PC-3 (cell line): ENCODE measurements around the gene COL9A3.

Source experiments
- EZH2 ChIP-seq: fragments of 300-600 bp; sonication (generic); IDR thresholded peaks from one replicate; pipeline ENCODE4 v1.6.1; 2017; ENCODE audit warnings: antibody characterized with exemption, mild to moderate bottlenecking, low read length; ENCODE audit not compliant: unreplicated experiment
- EZH2phosphoT487 ChIP-seq: fragments of 300-600 bp; sonication (generic); IDR thresholded peaks from 2 replicates; pipeline ENCODE4 v1.6.1; 2018; ENCODE audit warnings: mild to moderate bottlenecking, antibody characterized with exemption, low read length, borderline replicate concordance
- TF ChIP-seq, protein P1 (sequence below): fragments of 300-600 bp; sonication (generic); conservative IDR thresholded peaks from 2 replicates; pipeline ENCODE4 v1.5.1; 2017; ENCODE audit warnings: antibody characterized with exemption, low read depth, mild to moderate bottlenecking, low read length

DNA sequence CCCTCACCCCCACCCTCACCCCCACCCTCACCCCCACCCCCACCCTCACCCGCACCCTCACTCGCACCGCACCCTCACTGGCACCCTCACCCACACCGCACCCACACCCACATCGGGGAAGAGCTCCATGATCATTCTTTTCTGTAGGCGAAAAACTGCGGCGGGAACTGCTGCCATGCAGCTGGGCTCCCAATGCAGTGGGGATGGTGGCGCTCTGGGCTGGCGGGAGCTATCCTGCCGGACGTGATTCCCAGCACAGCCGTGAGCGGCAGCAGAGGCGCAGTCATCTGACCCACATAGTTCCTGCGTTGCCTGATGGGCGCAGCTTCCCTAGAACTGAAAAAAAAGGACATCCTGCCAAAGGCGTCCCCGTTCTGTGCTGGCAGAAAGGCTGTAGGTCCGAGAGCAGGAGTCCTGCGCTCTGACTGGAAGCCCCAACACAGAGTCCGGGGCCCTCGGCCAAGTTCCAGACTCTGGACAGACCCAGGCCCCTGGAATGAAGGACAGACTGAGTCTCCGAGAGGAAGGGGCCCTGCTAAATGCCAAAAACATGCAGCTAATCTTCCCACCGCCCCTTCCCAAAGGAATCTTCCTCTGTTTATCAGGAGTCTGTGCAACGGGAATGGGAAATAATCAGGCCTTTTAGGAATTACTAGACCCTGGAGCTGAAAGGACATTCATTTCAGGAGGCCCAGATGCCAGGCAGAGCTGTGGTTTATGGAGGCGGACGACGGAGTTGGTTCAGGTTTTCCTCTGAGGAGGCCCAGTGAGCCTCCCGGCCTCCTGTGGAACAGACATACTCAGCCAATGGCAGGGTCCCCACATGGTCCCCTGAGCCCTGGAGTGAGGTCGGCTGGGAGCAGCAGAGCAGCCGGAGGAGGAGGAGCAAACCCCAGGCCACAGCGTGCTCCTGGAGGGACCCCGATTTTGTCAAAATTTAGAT is 58.8 kb downstream of the COL9A3 start:
- TF ChIP-seq, protein P1, sequence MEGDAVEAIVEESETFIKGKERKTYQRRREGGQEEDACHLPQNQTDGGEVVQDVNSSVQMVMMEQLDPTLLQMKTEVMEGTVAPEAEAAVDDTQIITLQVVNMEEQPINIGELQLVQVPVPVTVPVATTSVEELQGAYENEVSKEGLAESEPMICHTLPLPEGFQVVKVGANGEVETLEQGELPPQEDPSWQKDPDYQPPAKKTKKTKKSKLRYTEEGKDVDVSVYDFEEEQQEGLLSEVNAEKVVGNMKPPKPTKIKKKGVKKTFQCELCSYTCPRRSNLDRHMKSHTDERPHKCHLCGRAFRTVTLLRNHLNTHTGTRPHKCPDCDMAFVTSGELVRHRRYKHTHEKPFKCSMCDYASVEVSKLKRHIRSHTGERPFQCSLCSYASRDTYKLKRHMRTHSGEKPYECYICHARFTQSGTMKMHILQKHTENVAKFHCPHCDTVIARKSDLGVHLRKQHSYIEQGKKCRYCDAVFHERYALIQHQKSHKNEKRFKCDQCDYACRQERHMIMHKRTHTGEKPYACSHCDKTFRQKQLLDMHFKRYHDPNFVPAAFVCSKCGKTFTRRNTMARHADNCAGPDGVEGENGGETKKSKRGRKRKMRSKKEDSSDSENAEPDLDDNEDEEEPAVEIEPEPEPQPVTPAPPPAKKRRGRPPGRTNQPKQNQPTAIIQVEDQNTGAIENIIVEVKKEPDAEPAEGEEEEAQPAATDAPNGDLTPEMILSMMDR: peak; percentile 69
- TF ChIP-seq EZH2: no peak
- no peak for TF ChIP-seq EZH2phosphoT487
